ENCODE measurements around the gene LTA.

The LTA gene

DNA sequence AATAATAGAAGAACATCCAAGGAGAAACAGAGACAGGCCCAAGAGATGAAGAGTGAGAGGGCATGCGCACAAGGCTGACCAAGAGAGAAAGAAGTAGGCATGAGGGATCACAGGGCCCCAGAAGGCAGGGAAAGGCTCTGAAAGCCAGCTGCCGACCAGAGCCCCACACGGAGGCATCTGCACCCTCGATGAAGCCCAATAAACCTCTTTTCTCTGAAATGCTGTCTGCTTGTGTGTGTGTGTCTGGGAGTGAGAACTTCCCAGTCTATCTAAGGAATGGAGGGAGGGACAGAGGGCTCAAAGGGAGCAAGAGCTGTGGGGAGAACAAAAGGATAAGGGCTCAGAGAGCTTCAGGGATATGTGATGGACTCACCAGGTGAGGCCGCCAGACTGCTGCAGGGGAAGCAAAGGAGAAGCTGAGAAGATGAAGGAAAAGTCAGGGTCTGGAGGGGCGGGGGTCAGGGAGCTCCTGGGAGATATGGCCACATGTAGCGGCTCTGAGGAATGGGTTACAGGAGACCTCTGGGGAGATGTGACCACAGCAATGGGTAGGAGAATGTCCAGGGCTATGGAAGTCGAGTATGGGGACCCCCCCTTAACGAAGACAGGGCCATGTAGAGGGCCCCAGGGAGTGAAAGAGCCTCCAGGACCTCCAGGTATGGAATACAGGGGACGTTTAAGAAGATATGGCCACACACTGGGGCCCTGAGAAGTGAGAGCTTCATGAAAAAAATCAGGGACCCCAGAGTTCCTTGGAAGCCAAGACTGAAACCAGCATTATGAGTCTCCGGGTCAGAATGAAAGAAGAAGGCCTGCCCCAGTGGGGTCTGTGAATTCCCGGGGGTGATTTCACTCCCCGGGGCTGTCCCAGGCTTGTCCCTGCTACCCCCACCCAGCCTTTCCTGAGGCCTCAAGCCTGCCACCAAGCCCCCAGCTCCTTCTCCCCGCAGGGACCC is 2.3 kb downstream of the LTA start:
- DNase-seq = no peak

DNA sequence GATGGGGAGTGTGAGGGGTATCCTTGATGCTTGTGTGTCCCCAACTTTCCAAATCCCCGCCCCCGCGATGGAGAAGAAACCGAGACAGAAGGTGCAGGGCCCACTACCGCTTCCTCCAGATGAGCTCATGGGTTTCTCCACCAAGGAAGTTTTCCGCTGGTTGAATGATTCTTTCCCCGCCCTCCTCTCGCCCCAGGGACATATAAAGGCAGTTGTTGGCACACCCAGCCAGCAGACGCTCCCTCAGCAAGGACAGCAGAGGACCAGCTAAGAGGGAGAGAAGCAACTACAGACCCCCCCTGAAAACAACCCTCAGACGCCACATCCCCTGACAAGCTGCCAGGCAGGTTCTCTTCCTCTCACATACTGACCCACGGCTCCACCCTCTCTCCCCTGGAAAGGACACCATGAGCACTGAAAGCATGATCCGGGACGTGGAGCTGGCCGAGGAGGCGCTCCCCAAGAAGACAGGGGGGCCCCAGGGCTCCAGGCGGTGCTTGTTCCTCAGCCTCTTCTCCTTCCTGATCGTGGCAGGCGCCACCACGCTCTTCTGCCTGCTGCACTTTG is 3.3 kb downstream of the LTA start, which contains the start of gene TNF:
TNF (plus strand) TSS at position 231 of the 567 bp plus-strand sequence; CDS start at position 408, 177 bp downstream.
- peak; percentile 69 for DNase-seq

DNA sequence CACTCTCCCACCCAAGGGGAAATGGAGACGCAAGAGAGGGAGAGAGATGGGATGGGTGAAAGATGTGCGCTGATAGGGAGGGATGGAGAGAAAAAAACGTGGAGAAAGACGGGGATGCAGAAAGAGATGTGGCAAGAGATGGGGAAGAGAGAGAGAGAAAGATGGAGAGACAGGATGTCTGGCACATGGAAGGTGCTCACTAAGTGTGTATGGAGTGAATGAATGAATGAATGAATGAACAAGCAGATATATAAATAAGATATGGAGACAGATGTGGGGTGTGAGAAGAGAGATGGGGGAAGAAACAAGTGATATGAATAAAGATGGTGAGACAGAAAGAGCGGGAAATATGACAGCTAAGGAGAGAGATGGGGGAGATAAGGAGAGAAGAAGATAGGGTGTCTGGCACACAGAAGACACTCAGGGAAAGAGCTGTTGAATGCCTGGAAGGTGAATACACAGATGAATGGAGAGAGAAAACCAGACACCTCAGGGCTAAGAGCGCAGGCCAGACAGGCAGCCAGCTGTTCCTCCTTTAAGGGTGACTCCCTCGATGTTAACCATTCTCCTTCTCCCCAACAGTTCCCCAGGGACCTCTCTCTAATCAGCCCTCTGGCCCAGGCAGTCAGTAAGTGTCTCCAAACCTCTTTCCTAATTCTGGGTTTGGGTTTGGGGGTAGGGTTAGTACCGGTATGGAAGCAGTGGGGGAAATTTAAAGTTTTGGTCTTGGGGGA is 4.0 kb downstream of the LTA start:
- DNase-seq = no peak

DNA sequence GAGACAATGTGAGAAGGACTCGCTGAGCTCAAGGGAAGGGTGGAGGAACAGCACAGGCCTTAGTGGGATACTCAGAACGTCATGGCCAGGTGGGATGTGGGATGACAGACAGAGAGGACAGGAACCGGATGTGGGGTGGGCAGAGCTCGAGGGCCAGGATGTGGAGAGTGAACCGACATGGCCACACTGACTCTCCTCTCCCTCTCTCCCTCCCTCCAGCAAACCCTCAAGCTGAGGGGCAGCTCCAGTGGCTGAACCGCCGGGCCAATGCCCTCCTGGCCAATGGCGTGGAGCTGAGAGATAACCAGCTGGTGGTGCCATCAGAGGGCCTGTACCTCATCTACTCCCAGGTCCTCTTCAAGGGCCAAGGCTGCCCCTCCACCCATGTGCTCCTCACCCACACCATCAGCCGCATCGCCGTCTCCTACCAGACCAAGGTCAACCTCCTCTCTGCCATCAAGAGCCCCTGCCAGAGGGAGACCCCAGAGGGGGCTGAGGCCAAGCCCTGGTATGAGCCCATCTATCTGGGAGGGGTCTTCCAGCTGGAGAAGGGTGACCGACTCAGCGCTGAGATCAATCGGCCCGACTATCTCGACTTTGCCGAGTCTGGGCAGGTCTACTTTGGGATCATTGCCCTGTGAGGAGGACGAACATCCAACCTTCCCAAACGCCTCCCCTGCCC is 4.9 kb downstream of the LTA start:
- no peak for DNase-seq

DNA sequence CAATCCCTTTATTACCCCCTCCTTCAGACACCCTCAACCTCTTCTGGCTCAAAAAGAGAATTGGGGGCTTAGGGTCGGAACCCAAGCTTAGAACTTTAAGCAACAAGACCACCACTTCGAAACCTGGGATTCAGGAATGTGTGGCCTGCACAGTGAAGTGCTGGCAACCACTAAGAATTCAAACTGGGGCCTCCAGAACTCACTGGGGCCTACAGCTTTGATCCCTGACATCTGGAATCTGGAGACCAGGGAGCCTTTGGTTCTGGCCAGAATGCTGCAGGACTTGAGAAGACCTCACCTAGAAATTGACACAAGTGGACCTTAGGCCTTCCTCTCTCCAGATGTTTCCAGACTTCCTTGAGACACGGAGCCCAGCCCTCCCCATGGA is 5.5 kb downstream of the LTA start:
- DNase-seq = no peak

DNA sequence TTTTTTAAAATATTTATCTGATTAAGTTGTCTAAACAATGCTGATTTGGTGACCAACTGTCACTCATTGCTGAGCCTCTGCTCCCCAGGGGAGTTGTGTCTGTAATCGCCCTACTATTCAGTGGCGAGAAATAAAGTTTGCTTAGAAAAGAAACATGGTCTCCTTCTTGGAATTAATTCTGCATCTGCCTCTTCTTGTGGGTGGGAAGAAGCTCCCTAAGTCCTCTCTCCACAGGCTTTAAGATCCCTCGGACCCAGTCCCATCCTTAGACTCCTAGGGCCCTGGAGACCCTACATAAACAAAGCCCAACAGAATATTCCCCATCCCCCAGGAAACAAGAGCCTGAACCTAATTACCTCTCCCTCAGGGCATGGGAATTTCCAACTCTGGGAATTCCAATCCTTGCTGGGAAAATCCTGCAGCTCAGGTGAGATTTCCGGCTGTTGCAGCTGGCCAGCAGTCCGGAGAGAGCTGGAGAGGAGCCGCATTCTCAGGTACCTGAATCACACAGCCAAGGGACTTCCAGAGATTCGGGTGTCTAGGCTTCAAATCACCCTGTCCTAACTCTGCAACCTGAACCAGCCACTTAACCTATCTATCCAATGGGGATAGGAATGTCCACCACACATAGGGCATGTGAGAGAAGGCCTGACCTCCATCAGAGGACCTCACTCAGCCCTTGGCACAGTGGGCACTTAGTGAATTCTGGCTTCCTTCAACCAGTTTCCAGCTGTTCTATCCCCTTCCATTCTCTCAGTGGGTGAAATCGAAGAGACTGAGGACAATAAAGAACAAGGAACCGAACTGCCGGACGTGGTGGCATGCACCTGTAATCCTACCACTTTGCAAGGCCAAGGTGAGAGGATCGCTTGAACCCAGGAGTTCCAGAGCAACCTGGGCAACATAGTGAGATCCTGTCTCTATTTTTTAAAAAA is 6.4 kb downstream of the LTA start:
- no peak for DNase-seq

DNA sequence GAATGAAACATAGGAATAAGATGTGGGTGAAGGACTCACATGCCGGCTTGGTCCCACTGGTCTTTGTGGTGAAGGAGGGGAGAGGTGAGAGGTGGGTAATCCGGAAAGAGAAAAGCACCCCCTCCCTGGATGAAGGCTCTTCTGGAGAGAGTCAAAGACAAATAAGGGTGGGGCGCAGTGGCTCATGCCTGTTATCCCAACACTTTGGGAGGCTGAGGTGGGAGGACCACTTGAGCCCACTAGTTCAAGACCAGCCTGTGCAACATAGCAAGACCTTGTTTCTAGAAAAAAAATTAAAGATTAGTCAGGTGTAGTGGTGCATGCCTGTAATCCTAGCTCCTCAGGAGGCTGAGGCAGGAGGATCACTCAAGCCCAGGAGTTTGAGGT is 7.0 kb downstream of the LTA start:
- no peak for DNase-seq

DNA sequence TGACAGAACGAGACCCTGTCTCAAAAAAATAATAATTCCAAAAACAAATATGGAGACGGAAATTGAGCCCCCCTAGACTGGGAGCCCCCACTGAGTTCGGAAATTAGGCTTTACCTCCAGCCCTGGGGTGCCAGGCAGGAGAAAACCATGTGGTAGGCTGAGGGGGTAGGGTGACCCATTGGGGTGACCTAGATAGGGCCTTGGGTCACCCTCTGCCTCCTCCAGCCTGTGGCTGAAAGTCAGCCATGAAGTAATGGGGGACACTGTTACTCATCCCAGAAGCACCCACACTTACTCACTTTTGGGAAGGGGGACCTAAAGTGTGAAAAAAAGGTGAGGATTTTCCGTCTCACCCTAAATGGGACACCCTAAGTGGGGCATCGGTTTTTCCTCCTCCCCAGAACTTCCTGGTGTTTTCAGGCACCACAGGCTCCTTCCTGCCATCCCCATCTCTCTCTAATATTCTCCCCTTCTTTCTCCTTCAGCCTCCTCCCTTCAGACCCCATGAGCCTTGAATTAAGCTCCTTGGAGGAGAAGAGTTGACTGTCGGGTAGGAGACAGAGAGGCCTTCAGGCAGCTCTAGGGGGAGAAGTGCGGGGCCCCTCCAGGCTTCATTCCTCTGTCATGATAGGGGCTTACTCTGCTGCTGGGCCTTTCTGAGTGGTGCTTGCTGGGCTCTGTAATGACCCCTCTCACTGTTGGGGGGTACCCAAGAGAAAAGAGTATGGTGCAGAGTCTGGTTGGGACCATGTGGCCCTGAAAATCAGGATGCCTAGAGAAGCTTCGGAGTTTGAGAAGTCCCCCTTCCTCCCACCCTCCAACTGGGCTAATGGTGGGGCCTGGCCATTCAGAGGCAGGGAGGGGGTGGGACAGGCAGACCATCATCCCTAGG is 7.7 kb downstream of the LTA start:
- DNase-seq = no peak

DNA sequence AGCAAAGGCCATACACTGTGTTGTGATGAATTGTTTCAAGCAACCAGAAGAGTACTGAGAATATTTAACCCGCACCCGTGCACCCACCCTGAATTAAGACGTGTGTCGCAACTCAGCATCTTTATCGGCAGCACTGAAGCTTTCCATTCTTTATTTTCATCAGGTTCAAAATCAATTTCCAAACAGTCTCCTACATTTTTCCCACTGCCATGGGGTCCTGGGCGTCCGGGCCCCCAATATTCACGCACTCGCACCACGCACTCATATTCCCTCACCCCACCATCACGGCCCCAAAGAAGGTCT is 8.3 kb downstream of the LTA start:
- no peak for DNase-seq

DNA sequence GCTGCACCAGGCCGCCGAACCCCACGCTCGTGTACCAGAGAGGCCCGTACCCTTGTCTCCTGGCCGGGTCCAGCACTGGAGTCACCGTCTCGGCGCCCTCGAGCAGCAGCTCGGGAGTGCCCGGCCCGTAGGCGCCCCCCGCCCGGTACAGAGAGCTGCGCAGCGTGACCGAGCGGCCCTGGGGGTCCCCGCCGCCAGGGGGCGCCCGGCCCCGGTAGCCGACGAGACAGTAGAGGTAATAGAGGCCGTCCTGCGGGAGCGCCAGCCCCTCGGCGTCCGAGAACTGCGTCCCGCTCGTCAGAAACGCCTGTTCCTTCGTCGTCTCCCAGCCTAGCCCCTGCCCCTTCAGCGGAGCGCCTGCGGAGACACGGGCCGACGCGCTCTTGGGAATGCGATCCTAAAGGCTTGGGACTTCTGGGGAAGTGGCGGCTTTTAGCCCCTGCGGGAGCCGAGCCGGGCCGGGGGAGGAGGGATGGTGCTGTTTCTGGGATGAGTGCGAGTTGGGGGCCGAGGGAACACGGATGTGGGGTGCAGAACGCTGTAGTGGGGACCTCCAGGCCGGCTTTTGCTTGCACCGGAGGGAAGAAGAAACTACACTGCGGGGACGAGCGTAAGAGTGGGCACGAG is 8.8 kb downstream of the LTA start:
- DNase-seq = peak; percentile 85

DNA sequence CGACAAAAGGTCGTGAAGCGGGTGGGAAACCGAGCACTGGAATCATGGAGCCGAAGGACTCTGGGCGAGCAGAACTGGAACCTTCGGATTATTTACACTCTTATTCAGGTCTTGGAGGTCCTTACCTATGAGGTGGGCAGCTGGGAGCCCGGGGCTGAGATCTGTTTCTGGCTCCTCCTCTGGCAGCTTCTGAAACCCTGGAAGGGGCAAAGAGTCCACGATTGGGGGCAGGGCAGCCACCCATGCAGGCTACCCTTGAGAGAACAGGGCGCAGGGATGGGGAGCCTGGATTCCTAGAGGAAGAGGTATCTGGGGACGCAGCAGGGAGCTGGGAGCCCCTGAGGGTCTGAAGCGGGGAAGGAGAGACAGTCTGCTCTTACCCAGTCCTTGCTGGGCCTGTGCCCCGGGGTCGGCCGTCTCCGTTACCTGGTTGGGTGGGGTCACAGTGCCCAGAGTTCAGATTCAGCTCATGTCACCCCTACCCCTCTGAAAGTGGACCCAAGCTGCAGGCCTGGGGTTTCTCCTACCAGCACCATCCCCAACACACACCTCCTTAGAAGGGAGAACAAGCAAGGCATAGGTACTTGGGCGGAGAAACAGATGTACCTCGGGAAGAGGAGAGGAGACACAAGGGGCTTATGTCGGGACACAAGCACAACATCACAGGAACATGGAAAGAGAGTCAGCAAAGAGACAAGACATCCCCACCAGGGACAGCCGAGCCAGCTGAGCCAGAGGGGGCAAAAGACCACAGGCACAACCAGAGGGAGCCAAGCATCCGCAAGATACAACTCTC is 9.5 kb downstream of the LTA start:
- DNase-seq = no peak

DNA sequence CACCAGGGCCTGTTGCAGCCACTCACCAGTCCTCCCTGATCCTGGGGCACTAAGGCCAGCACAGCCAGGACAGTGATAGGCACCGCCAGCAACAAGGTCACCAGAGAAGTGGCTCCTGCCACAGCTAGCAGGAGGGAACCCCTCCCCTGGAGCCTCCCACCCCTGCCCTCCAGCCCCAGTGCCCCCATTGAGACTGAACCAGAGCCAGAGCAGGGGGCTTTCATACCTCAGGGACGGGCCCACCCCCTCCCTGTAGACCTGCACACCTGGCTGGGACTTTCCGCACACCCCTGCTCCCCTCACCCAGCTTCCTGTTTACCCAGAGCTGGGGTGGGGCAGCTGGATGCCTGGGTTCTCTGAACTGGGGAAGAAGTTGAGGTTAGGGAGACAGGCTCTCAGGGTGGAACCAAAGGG is 10.1 kb downstream of the LTA start, which contains the start of gene LTB:
LTB (minus strand) TSS at position 195 of the 414 bp plus-strand sequence; CDS start at position 188, 7 bp downstream.
- peak; percentile 68 for DNase-seq

DNA sequence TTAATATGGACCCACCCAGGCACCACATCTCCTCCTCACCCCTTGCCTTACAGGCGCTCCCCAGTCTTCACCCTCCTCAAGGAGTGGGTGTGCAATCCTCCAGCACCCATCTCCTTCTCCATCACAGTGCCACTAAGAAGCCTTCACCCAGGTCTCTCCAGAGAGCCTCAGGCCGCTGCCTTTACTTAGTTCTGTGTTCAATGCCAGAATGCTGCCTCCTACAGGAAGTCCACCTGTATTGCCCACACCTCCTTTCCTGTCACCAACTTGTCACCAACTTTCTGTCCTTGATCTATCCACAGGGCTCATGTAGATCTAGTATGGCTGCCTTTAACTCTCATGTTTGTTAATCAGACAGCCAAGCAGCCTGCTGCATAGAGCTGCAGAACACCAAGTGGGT is 13.4 kb downstream of the LTA start:
- DNase-seq = no peak

DNA sequence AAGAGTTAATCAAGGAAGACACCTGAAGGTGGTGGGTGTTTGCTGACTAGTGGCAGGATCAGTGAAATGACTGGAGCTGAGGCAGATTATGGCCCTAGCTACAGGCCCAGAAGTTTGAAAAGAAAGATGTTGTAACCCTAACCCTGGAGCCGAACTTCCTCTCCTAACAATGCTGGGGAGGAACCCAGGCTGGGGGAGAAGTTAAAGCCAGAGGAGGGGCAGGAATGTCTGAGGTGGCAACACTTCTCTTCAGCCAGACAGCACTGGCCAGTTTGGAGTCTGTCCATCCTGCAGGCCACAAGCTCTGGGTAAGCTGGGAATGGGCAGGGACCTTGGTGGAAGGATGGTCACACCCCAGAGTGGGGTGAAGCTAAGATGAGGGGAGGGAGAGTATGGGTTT is 13.9 kb downstream of the LTA start, which contains the start of gene LST1:
LST1 (plus strand) TSS at position 270 of the 400 bp plus-strand sequence. CDS start 1,023 bp downstream, outside the sequence.
- no peak for DNase-seq

DNA sequence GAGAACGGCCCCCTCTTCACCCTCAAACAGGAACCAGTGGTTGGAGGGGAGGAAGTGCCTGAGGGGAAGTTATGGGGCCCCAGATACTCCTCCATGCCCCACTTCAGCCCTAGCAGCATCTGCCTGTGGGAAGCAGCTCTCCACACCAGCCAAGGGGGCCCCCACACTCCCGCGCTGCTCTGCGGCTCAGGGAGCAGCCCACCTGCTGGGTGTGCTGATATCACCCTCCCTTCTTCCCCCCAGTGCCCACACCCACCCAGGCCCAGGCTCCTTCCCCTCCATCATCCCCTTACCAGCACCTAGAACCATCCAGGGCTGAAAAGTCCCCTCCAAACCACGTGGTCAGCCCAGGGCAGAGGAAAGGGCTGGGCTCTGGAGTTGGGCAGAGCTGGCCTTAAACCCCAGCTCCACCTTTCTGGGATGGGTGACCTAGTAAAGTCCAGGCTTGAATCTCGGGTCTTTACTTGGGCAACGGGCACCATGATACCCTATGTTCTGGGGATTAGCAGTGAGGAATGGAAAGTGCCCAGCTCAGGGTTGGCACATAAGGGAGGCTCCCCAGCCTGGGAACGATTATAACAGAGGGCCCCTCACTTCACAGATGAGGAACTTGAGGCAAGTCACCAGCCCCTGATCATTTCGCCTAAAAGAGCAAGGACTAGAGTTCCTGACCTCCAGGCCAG is 14.7 kb downstream of the LTA start:
- DNase-seq = no peak

DNA sequence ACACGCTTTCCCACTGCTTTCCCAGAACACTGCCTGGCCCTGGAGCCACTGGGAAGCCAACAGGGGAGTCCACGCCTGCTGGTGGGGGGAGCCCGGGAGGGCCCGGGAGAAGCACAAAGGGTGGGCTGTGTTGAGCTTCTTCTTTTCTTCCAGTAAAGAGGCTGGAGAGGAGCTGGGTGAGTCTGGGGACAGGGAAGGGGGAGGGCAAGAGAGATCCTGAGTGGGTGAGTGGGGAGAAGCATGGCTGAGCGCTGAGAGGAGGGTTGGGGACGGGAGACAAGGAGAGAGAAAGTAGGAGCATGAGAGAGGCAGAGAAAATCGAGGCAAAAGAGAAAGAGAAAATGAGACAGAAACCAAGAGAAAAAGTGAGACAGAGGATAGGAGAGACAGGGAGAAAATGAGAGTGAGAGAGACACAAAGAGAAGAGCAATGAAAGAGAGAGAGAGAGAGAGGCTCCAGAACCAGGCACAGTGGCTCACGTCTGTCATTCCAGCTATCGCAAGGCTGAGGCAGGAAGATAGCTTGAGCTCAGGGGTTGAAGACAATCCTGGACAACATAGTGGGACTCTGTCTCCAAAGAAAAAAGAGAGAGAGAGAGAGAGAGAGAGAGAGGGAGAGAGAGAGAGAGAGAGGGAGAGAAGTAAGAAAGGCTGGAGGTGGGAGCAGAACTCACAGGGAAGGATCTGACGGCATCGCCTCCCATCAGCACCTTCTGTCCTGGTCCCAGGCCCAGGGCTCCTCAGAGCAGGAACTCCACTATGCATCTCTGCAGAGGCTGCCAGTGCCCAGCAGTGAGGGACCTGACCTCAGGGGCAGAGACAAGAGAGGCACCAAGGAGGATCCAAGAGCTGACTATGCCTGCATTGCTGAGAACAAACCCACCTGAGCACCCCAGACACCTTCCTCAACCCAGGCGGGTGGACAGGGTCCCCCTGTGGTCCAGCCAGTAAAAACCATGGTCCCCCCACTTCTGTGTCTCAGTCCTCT is 16.0 kb downstream of the LTA start:
- no peak for DNase-seq

Measured in effector CD4-positive, alpha-beta T cell (primary cell).